HepG2 (cell line): ENCODE data around the gene SRD5A3. TPM values are rescaled to one million over a fixed set of nuclear protein-coding genes. Genes with fewer than 3 reads are reported as not detected.
A peak's percentile ranks its signal among the peaks of the same experiment; 100 is the strongest.

ENCODE experiments used
- ATAC-seq: fragments of 200-7000 bp; cut with Tn5 transposase; 3 replicates; pipeline ENCODE4 v1.9.1; 2020; ENCODE audit warnings: mild to moderate bottlenecking, moderate library complexity
- BruUV-seq: library from RNA; stranded (reverse); fragments of 400-500 nt; replicated peaks from 2 replicates; lab custom pipeline; 2021; lab: Mats Ljungman, UMichigan
- CTCF ChIA-PET: fragments of 300-600 bp; formaldehyde crosslinking; extraction: SDS; loops from one replicate; lab custom pipeline; 2021; ENCODE audit warnings: low total read pairs, inconsistent platforms, low intra/inter-chr PET ratio; lab: Yijun Ruan, JAX
- POLR2A ChIA-PET: fragments of 350-600 bp; sonication (Branson Sonifier 250); formaldehyde crosslinking; loops from one replicate; lab custom pipeline; 2020; ENCODE audit warnings: antibody characterized with exemption, inconsistent platforms; lab: Yijun Ruan, JAX
- DNase-seq: peaks from one replicate; pipeline ENCODE4 v3.0.0-alpha.2; 2015; ENCODE audit warnings: low spot score
- FAIRE-seq: peaks from 3 replicates; lab custom pipeline; 2011; peaks lifted over from hg19 to GRCh38; lab: Jason Lieb, UNC
- H2AFZ ChIP-seq: one replicate; pipeline ENCODE4 v1.6.1; 2011; ENCODE audit warnings: low read length, inconsistent platforms
- H3K27ac ChIP-seq: fragments of 300-600 bp; 3 replicates; pipeline ENCODE4 v1.8.0; 2011; ENCODE audit warnings: mixed run types, mild to moderate bottlenecking, mixed read lengths, low read length, inconsistent platforms; ENCODE audit not compliant: insufficient read depth; ENCODE audit errors: extremely low read length
- H3K27me3 ChIP-seq, 2 experiments: fragments of 200-600 bp in 1 of 2; 2 replicates in 1 of 2; 3 replicates in 1 of 2; pipeline versions ENCODE4 v1.6.0 to v1.8.0; 2011; ENCODE audit warnings: low read length in 2 of 2, mild to moderate bottlenecking in 2 of 2, moderate library complexity in 2 of 2, inconsistent platforms in 1 of 2; ENCODE audit not compliant: insufficient read depth in 2 of 2, control insufficient read depth in 1 of 2
- H3K36me3 ChIP-seq, 2 experiments: fragments of 200-600 bp in 1 of 2; replicated peaks in 1 of 2; 2 replicates in 1 of 2; 3 replicates in 1 of 2; pipeline versions ENCODE4 v1.5.1 to v1.8.0; 2011; ENCODE audit warnings: low read length in 2 of 2, inconsistent platforms in 1 of 2; ENCODE audit not compliant: insufficient read depth in 2 of 2, control insufficient read depth in 1 of 2
- H3K4me1 ChIP-seq: 2 replicates; pipeline ENCODE4 v1.5.1; 2012; ENCODE audit warnings: low read length, inconsistent platforms; ENCODE audit not compliant: insufficient read depth
- H3K4me2 ChIP-seq: 2 replicates; pipeline ENCODE4 v1.6.0; 2011; ENCODE audit warnings: low read depth, low read length, inconsistent platforms
- H3K4me3 ChIP-seq, 3 experiments: fragments of 200-600 bp in 1 of 3; sonication (generic), shearing (Covaris generic) in 1 of 3; replicated peaks in 1 of 3; 2 replicates each; pipeline ENCODE4 v1.5.1; 2011 to 2016; ENCODE audit warnings: low read length in 3 of 3, inconsistent platforms in 2 of 3, low read depth in 2 of 3, mild to moderate bottlenecking in 2 of 3, control low read depth in 1 of 3, mixed read lengths in 1 of 3; ENCODE audit not compliant: insufficient read depth in 1 of 3
- H3K79me2 ChIP-seq: one replicate; pipeline ENCODE4 v1.6.1; 2011; ENCODE audit warnings: low read length, inconsistent platforms; ENCODE audit not compliant: insufficient read depth
- H3K9ac ChIP-seq: 2 replicates; pipeline ENCODE4 v1.6.0; 2011; ENCODE audit warnings: mild to moderate bottlenecking, low read depth, low read length, inconsistent platforms; ENCODE audit not compliant: insufficient read depth
- H3K9me3 ChIP-seq: 2 replicates; pipeline ENCODE4 v1.5.1; 2012; ENCODE audit warnings: mild to moderate bottlenecking, low read length
- H4K20me1 ChIP-seq: 2 replicates; pipeline ENCODE4 v1.6.0; 2011; ENCODE audit warnings: inconsistent platforms, mild to moderate bottlenecking, low read length, moderate library complexity; ENCODE audit not compliant: insufficient read depth
- CTCF ChIP-seq: sonication (generic); formaldehyde crosslinking; IDR thresholded peaks from 2 replicates; pipeline ENCODE4 v1.5.0; 2020; ENCODE audit warnings: mild to moderate bottlenecking, missing genetic modification reagents, moderate library complexity
- HCFC1 ChIP-seq: fragments of 150-350 bp; IDR thresholded peaks from 2 replicates; pipeline ENCODE4 v1.6.1; 2014; ENCODE audit warnings: low read depth, low read length
- HNRNPLL ChIP-seq: fragments of 200-400 bp; formaldehyde crosslinking; IDR thresholded peaks from 2 replicates; pipeline ENCODE4 v1.6.1; 2017; ENCODE audit warnings: mild to moderate bottlenecking, low read depth, low read length; ENCODE audit not compliant: poor library complexity, severe bottlenecking
- MBD4 ChIP-seq: IDR thresholded peaks from 2 replicates; pipeline ENCODE4 v1.6.1; 2012; ENCODE audit warnings: low read length, inconsistent platforms, borderline replicate concordance
- MXI1 ChIP-seq: IDR thresholded peaks from 3 replicates; pipeline ENCODE4 v1.6.1; 2012; ENCODE audit warnings: low read depth, low read length, inconsistent platforms, borderline replicate concordance
- RAD21 ChIP-seq: fragments of 450-650 bp; formaldehyde crosslinking; IDR thresholded peaks from 2 replicates; pipeline ENCODE4 v1.5.0; 2020; ENCODE audit warnings: mild to moderate bottlenecking
- SMC3 ChIP-seq: IDR thresholded peaks from 2 replicates; pipeline ENCODE4 v1.6.1; 2011; ENCODE audit warnings: low read length, improper control_type of control experiment
- STAG1 ChIP-seq: sonication (generic); formaldehyde crosslinking; IDR thresholded peaks from 2 replicates; pipeline ENCODE4 v1.4.0; 2020; ENCODE audit warnings: missing genetic modification reagents
- TEAD3 ChIP-seq: optimal IDR thresholded peaks from 2 replicates; pipeline ENCODE3; 2016; ENCODE audit warnings: borderline replicate concordance
- ZNF12 ChIP-seq: sonication (generic); formaldehyde crosslinking; IDR thresholded peaks from 2 replicates; pipeline ENCODE4 v1.5.0; 2020; ENCODE audit warnings: missing genetic modification reagents
- ZNF230 ChIP-seq: sonication (generic); formaldehyde crosslinking; IDR thresholded peaks from 2 replicates; pipeline ENCODE4 v1.4.0; 2020; ENCODE audit warnings: mild to moderate bottlenecking, missing genetic modification reagents
- ZNF329 ChIP-seq: sonication (generic); formaldehyde crosslinking; IDR thresholded peaks from 2 replicates; pipeline ENCODE4 v1.9.0; 2021; ENCODE audit warnings: low read depth, mild to moderate bottlenecking, missing genetic modification reagents
- ZNF414 ChIP-seq: sonication (generic); formaldehyde crosslinking; IDR thresholded peaks from 2 replicates; pipeline ENCODE4 v1.5.0; 2020; ENCODE audit warnings: missing genetic modification reagents
- ZNF567 ChIP-seq: sonication (generic); formaldehyde crosslinking; IDR thresholded peaks from 2 replicates; pipeline ENCODE4 v1.8.1; 2023; ENCODE audit warnings: mild to moderate bottlenecking, missing genetic modification reagents, borderline replicate concordance
- ZNF7 ChIP-seq: IDR thresholded peaks from 2 replicates; pipeline ENCODE4 v1.6.1; 2016; ENCODE audit warnings: missing biosample characterization, missing genetic modification reagents
- WGBS: methylation state at CpG from one replicate; pipeline ENCODE4 v1.1.6; 2017; ENCODE audit warnings: low lambda C conversion rate; 5-methylcytosine and 5-hydroxymethylcytosine counted together
- in situ Hi-C: cut with HindIII; loops from 2 replicates; pipeline ENCODE4 v1.10.0; 2017; ENCODE audit warnings: low pct_unique_long_range_greater_than_20kb; ENCODE audit not compliant: extremely low pct_ligation_motif_present
- intact Hi-C: fragments of 100-400 bp; cut with micrococcal nuclease; formaldehyde crosslinking; loops from one replicate; pipeline ENCODE4 v1.10.0; 2022; ENCODE audit not compliant: unreplicated experiment
- polyA plus RNA-seq, 8 experiments: library from polyadenylated mRNA; depleted of rRNA in 3 of 8; stranded (reverse) in 7 of 8; unstranded in 1 of 8; fragments of >200 nt; fragmentation: Illumina TruSeq in 4 of 8; extraction: Trizol in 4 of 8; gene quantifications; 2 replicates each; pipeline versions ENCODE4 v1.2.1 to v1.2.3, GENCODE V29; 2011 to 2016; ENCODE audit warnings: low read depth in 4 of 8, missing spikeins in 1 of 8, mixed read lengths in 1 of 8; ENCODE audit not compliant: insufficient read depth in 1 of 8
- total RNA-seq, 5 experiments: library from RNA; depleted of rRNA; stranded (reverse); fragments of >200 nt; fragmentation: Illumina TruSeq; extraction: Trizol; gene quantifications; 2 replicates each; pipeline ENCODE4 v1.2.3, GENCODE V29; 2016; ENCODE audit warnings: low read depth in 1 of 5

The SRD5A3 gene
- total and polyA plus RNA-seq, 2 of the 13 experiments (the other 11 are each of a cell fraction or from before 2014, with no cell fraction given): 12.4 to 18.4 TPM

- no peak overlapping the region for H2AFZ ChIP-seq
- H3K27me3 ChIP-seq: peaks cover 0 to 3% of the 10 kb centered on the region in 2 experiments; a peak in 1 of 5 replicates
- no peaks in the 10 kb centered on the region for H3K79me2 ChIP-seq
- intact Hi-C loops: loop anchor here (1.0 to 10.0 kb wide), 2 partner anchors 243 to 422 kb away; no protein-coding TSS in a partner anchor
- peak; percentile 91 for ATAC-seq
- TF ChIP-seq RAD21 (peak; percentile 19; the same call in 1 of the 2 replicates), ZNF329 (CRISPR knock-in tag) (no peak), ZNF230 (CRISPR knock-in tag) (no peak), ZNF567 (CRISPR knock-in tag) (no peak), HNRNPLL (no peak), ZNF12 (CRISPR knock-in tag) (0 out of 2 replicates have a peak, but pooled peaks have one; percentile 21), HCFC1 (no peak), MXI1 (no peak), TEAD3 (CRISPR knock-in tag) (peak; percentile 34), SMC3 (peak; percentile 68), ZNF414 (no peak), CTCF (CRISPR knock-in tag) (peak; percentile 70), STAG1 (CRISPR knock-in tag) (peak; percentile 65), MBD4 (no peak), ZNF7 (CRISPR knock-in tag) (peak; percentile 96)
- TF ChIP-seq, all 625 proteins: peak for 7
- Histone ChIP-seq H3K36me3 (no peaks in the 10 kb centered on the region), H3K4me3 (no peak overlapping the region), H3K4me2 (no peak overlapping the region), H3K4me1 (no peaks in the 10 kb centered on the region), H3K27ac (no peak overlapping the region), H4K20me1 (no peaks in the 10 kb centered on the region), H3K9ac (no peak overlapping the region), H3K9me3 (no peaks in the 10 kb centered on the region)
- ChIA-PET POLR2A (no interaction called here), CTCF (interaction anchor here (1.0 kb wide), 1 partner anchor 242 kb away, joined by 3 read pairs; no protein-coding TSS in a partner anchor)
- DNase-seq (peak; percentile 33), FAIRE-seq (peak; percentile 88)
- in situ Hi-C loops: loop anchor here (25.0 kb wide), 1 partner anchor 625 kb away; no protein-coding TSS in a partner anchor
- WGBS: 65% methylated on average over 1 of the region's 1 CpG
- BruUV-seq: no TSS peak
These were observed 33.4 kb upstream of the SRD5A3 start for GRCh38 chr4:55312489-55313101.
